Brain microvascular endothelial cell (primary cell): ENCODE results near the gene SPINK8.
"Not testable (repeated sequence)": the region's sequence is repeated elsewhere in the genome, so short reads cannot be mapped to it uniquely, and the experiment has no call there.

Source experiments
- DNase-seq: peaks from one replicate; pipeline ENCODE4 v3.0.0-alpha.2; 2020
- H3K27ac ChIP-seq: fragments of 250-450 bp; sonication (Bioruptor Pico); 2 replicates; pipeline ENCODE4 v1.5.1; 2020; ENCODE audit warnings: mild to moderate bottlenecking, moderate library complexity
- H3K27me3 ChIP-seq: fragments of 250-450 bp; sonication (Bioruptor Pico); replicated peaks from 2 replicates; pipeline ENCODE4 v1.5.1; 2020; ENCODE audit warnings: mild to moderate bottlenecking
- H3K36me3 ChIP-seq: fragments of 250-450 bp; sonication (Bioruptor Pico); replicated peaks from 2 replicates; pipeline ENCODE4 v1.5.1; 2020; ENCODE audit warnings: mild to moderate bottlenecking
- H3K4me3 ChIP-seq: 2 replicates; pipeline ENCODE4 v1.5.1; 2011; ENCODE audit warnings: low read depth, mild to moderate bottlenecking, control low read depth, low read length, moderate library complexity
- in situ Hi-C: cut with HindIII; loops from 2 replicates; pipeline ENCODE4 v1.10.0; 2017; ENCODE audit warnings: low sequenced_read_pairs, low pct_ligation_motif_present
- TF ChIP-seq, protein P1 (sequence below): IDR thresholded peaks from 2 replicates; pipeline ENCODE4 v1.5.1; 2011; ENCODE audit warnings: low read depth, mild to moderate bottlenecking, moderate library complexity, low read length, control low read depth, inconsistent platforms; ENCODE audit errors: missing control alignments

Gene SPINK8

DNA sequence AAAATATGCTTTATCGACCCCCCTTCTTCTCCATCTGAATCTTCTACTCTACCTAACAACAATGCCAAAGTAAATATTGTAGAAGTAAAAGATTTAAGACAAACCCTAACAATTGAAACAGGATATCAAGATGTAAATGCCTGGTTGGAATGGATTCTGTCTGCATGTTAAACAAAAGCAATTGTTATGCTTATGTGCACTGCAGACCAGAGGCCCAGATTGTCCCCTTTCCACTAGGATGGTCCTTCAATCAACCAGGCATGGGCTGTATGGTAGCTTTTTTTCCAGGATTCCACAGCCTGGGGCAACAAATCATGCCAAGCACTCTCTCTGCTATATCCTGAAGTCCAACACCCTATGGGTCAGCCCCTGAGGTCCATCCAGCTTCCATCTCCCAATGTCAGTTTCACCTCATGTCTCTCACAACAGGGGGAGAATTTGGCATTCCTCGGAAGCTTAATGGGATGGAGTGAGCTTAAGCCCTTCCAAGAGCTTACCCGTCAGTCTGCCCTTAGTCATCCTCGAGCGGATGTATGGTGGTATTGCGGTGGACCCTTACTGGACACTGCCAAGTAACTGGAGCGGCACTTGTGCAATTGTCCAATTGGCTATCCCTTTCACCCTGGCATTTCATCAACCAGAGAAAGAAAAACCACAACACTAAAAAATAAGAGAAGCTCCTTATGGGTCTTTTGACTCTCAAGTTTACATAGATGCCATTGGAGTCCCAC is 56.4 kb downstream of the SPINK8 start:
- no peak overlapping the region for H3K4me3 ChIP-seq
- TF ChIP-seq, protein P1, sequence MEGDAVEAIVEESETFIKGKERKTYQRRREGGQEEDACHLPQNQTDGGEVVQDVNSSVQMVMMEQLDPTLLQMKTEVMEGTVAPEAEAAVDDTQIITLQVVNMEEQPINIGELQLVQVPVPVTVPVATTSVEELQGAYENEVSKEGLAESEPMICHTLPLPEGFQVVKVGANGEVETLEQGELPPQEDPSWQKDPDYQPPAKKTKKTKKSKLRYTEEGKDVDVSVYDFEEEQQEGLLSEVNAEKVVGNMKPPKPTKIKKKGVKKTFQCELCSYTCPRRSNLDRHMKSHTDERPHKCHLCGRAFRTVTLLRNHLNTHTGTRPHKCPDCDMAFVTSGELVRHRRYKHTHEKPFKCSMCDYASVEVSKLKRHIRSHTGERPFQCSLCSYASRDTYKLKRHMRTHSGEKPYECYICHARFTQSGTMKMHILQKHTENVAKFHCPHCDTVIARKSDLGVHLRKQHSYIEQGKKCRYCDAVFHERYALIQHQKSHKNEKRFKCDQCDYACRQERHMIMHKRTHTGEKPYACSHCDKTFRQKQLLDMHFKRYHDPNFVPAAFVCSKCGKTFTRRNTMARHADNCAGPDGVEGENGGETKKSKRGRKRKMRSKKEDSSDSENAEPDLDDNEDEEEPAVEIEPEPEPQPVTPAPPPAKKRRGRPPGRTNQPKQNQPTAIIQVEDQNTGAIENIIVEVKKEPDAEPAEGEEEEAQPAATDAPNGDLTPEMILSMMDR = no peak
- no peaks in the 10 kb centered on the region for H3K36me3 ChIP-seq
- in situ Hi-C loops = no loop called here
- no peak overlapping the region for H3K27ac ChIP-seq
- no peak for DNase-seq
- no peaks in the 10 kb centered on the region for H3K27me3 ChIP-seq

DNA sequence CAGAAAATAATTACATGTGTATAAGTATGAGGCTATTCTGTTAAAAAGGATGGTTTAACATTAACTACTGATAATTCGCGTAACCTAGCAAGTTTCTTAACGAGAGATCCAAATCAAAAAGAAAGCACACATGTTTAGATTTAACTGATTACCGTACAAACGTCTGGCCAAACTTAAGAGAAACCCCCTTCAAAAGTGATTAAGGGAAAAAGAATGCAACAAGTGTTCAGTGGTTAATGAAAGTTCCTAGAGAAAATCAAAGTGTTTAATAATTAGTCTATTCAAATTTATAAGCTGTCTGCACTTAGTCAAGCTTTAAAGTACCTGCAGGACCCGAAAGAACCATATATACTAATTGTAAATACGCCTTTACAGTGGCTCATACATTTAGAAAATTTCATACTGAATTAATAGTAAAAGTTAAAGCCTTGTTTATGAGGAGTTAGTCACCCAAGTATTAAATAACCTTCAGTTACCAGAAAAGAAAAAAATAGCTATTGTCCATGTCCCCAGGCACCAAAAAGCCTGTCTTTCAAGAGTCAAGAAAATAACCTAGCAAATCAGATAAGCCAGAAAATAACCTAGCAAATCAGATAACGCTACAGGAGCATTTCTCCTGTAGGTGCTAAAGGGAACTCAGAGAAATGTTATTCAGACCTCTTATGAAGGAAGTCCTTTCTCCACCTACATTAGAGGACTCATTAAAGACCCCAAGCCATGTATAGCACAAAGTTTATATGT is 58.0 kb downstream of the SPINK8 start:
- DNase-seq = no peak
- in situ Hi-C loops = no loop called here
- TF ChIP-seq, protein P1 = no peak

DNA sequence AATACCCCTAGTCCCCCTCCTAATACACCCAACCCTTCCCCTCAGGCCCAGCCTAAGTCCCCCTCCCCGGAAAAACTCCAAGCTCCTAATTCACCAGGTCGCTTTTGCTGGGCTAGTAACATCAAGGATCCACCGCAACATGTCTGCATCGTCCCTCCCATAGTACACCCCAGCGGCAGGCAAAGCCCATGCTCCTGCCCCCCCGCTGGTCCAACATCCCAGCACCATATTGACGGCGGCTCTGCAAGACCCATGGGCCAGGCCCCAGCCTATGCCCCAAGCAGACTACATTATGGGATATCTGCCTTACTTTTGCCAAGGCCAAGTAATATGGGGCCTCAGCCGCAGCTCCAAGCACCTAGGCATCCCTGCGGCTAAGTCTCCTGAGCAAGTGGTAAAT is 59.0 kb downstream of the SPINK8 start:
- Histone ChIP-seq H3K27me3 (no peaks in the 10 kb centered on the region), H3K27ac (no peak overlapping the region), H3K4me3 (no peak overlapping the region), H3K36me3 (no peaks in the 10 kb centered on the region)
- in situ Hi-C loops = loop anchor here (25.0 kb wide), 1 partner anchor 163 kb away; the partner anchor contains the start of genes ATRIP, CCDC51, PLXNB1 and TMA7
- TF ChIP-seq, protein P1 = no peak
- DNase-seq = no peak

More for the DNA sequence above, 58.0 kb downstream of the SPINK8 start:
- Histone ChIP-seq H3K27ac (no peak overlapping the region), H3K36me3 (no peaks in the 10 kb centered on the region), H3K4me3 (no peak overlapping the region), H3K27me3 (no peaks in the 10 kb centered on the region)

DNA sequence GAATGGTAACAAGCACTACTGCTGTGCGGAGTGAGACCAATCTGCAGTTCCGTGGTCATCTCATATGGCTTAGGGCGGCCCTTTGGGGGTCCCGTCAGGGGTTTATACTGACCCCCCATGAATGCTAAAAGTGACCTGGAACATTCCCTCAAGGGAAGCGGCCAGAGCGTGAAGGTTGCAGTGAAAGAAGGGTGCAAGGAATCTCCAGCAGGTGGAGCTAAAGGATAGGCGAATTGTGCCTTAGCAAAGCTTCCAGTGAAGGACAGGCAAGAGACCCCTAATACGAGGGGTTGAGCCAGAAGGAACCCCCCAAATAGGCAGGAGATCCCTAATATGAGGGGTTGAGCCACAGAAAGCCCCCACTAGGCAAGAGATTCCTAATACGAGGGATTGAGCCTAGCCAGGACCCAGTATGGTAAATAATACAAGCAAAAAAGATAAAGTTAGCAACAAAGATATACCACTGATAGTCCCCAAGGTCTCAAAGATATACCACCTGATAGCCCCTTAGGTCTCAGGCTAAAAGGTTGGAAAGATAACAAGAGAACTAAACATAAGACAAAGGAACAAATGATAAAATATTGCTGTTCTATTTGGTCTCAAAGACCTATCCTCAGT is 59.8 kb downstream of the SPINK8 start:
- Histone ChIP-seq H3K27me3 (no peaks in the 10 kb centered on the region), H3K36me3 (peaks cover 7% of the 10 kb centered on the region), H3K4me3 (no peak overlapping the region), H3K27ac (no peak overlapping the region)
- in situ Hi-C loops = loop anchor here (25.0 kb wide), 1 partner anchor 164 kb away; the partner anchor contains the start of genes ATRIP, CCDC51, PLXNB1 and TMA7
- TF ChIP-seq, protein P1 = peak; percentile 86
- DNase-seq = peak; percentile 48

DNA sequence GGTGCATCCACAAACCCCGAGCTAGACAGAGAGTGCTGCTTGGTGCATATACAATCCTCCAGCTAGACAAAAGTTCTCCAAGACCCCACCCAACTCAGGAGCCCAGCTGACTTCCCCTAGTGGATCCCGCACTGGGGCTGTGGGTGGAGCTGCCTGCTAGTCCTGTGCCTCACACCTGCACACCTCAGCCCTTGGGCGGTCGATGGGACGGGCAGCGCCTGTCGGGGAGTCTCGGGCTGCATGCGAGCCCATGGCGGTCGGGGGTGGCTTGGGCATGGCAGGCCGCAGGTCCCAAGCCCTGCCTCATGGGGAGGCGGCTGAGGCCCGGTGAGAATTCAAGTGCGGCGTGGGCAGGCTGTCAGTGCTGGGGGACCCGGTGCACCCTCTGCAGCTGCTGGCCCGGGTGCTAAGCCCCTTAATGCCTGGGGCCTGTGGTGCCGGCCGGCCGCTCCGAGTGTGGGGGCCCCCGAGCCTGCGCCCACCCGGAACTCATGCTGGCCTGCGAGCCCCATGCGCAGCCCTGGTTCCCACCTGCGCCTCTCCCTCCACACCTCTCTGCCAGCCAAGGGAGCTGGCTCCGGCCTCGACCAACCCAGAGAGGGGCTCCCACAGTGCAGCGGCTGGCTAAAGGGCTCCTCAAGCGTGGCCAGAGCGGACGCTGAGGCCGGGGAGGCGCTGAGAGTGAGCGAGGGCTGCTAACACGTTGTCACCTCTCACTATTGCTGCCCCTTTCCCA is 61.5 kb downstream of the SPINK8 start:
- Histone ChIP-seq H3K27ac (no peak overlapping the region), H3K36me3 (peaks cover 10% of the 10 kb centered on the region), H3K27me3 (no peaks in the 10 kb centered on the region), H3K4me3 (no peak overlapping the region)
- TF ChIP-seq, protein P1 = no peak
- DNase-seq = no peak
- in situ Hi-C loops = loop anchor here (25.0 kb wide), 1 partner anchor 165 kb away; the partner anchor contains the start of genes ATRIP, CCDC51, PLXNB1 and TMA7

DNA sequence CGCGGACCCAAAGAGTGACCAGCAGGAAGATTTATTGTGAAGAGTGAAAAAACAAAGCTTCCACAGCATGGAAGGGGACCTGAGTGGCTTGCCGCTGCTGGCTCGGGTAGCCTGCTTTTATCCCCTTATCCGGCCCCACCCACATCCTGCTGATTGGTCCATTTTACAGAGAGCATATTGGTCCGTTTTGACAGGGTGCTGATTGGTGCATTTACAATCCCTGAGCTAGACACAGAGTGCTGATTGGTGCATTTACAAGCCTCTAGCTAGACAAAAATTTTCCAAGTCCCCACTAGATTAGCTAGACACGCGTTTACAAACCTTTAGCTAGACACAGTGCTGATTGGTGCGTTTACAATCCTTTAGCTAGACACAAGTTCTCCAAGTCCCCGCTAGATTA is 62.2 kb downstream of the SPINK8 start:
- not testable (repeated sequence) for H3K27ac ChIP-seq, DNase-seq, H3K4me3 ChIP-seq, H3K27me3 ChIP-seq, H3K36me3 ChIP-seq
- in situ Hi-C loops = loop anchor here (25.0 kb wide), 1 partner anchor 166 kb away; the partner anchor contains the start of genes ATRIP, CCDC51, PLXNB1 and TMA7
